ENCODE results near the gene BTNL3.
"Not testable (repeated sequence)": the region's sequence is repeated elsewhere in the genome, so short reads cannot be mapped to it uniquely, and the experiment has no call there.

The BTNL3 gene

GRCh38 chr5:180988592-180988991 lies at the start of gene BTNL3:
Gene BTNL3, plus strand, starts transcription at chr5:180988846. Its CDS starts 183 bp downstream, at chr5:180989029.
- DNase-seq: no peak

- no peak for DNase-seq
Observed at GRCh38 chr5:180950291-180950949, 38.2 kb upstream of the BTNL3 start.

DNA sequence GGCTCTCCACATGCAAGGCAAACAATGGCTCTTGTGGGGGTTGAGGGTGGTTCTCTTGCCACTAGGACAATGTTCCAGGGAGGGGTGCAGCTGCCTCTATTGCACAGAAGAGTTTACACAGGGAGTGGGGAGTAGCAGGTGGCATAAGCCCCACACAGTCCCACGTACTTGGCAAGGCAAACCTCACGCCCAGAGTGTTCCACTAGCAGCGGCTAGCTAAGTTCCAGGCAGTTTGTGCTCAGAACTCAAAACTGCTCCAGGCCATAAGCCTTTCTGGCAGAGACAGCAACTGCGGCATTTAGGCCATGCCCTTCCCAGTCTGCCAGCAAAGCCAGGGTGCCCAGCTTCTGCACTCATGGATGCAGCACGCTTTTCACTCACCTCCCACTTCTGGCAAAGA lies 29.0 kb upstream of the BTNL3 start:
- no peak for DNase-seq

GRCh38 chr5:180960209-180960608 lies 28.4 kb upstream of the BTNL3 start:
- DNase-seq: no peak

DNA sequence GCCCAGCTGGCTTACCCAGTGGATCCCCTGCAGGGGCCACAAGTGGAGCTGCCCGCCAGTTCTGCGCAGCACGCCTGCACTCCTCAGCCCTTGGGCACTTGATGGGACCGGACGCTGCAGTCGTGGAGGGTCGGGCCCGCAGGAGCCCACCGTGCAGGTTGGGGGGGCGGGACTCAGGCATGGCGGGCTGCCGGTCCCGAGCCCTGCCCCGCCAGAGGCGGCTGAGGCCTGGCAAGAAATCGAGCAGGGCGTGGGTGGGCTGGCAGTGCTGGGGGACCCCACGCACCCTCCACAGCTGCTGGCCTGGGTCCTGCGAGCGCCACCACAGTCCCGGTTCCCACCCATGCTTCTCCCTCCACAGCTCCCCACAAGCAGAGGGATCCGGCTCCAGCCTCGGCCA lies 19.2 kb upstream of the BTNL3 start:
- no peak for DNase-seq

DNA sequence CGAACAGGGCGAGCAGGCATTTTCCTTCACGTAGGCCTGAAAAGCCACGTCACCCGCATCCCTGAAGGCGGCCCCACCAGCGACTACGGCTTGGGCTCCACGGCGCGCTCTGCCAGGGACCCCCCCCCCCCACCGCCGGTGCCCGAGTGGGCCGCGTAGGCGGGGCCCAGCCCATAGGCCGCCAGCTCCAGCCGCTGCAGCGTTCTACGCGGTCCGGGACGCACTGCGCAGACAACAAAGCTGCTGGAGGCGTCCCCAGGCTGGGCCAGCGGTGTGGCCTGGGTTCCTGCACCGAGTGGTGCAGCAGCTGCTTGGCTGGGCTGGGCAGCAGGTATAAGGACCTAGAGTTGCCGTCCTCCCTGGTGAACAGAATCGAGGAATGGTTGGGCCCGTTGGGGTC lies 18.3 kb upstream of the BTNL3 start:
- no peak for DNase-seq

GRCh38 chr5:180970875-180971274 lies 17.8 kb upstream of the BTNL3 start:
- no peak for DNase-seq

- no peak for DNase-seq
Observed at GRCh38 chr5:180974612-180975315, 13.9 kb upstream of the BTNL3 start.

- no peak for DNase-seq
Observed at GRCh38 chr5:180975338-180975737, 13.3 kb upstream of the BTNL3 start.

DNA sequence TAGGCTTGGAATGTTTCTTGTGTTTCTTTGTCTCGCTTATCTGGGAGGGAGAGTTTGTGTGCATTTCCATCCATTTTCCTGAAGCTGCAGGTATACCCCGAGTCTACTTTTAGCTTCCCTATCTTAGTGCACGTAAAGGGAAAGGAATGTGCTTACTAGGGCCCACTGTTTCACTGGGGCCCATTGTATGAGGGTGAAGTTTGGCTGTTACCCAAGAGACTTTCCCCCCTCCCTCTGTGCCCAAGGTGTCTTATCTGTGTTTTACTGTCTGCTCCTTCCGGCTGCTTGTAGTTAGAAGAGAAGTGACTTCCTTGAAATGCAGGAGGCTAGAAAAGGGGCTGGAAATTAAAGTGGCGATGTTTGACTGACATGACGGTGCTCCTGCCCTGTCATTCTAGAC lies 12.1 kb upstream of the BTNL3 start:
- no peak for DNase-seq

- DNase-seq: no peak
Observed at GRCh38 chr5:180977852-180978251, 10.8 kb upstream of the BTNL3 start.

DNA sequence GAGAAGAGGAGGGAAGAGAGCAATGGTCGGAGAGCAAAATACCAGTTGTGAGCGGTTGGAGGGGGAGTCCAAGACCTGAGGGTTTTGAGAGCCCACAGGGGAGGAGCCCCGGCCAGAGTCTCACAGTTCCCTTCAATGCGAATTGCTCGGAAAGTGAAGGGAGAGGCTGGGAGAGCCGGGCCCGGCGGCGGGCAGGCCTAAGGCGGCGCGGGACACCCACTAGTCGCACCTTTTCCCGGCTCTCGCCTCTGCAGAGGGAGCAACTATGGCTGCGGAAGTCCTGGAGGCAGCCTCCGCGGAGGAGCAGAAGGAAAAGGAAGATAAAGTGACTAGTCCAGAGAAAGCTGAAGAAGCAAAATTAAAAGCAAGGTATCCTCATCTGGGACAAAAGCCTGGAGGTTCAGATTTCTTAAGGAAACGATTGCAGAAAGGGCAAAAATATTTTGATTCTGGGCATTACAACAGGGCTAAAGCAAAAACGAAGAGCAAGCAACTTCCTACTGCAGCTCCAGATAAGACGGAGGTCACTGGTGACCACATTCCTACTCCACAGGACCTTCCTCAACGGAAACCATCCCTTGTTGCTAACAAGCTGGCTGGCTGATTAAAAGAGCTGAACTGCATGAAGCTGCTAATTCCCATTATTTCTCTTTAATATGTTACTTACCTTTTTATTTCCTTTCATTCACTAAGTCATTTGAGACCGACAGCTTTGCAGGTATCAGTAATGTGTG lies 6.5 kb upstream of the BTNL3 start:
- DNase-seq: no peak

GRCh38 chr5:180988016-180988415 lies 630 bp upstream of the BTNL3 start:
- DNase-seq: no peak

GRCh38 chr5:180990086-180990881 lies 1.6 kb downstream of the BTNL3 start:
- no peak for DNase-seq

- no peak for DNase-seq
Observed at GRCh38 chr5:180990882-180991242, 2.2 kb downstream of the BTNL3 start.

DNA sequence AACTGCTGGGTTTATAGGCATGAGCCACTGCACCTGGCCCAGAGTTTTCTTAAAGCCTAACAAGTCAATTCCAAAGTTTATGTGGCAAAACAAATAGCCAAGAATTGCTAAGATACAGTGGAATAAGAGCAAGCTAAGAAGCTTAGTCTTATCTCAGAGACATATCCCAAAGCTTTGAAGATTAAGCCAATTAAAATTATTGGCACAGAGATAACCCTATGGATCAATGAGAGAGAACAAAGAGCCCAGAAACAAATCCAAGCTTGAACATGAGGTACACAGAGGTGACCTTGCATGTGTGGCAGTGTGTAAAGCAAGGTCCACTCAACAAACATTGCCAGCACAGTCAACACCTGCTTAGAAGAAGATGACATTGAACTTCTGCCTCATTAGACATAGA lies 13.3 kb downstream of the BTNL3 start:
- no peak for DNase-seq

GRCh38 chr5:181005791-181006190 lies 17.1 kb downstream of the BTNL3 start:
- DNase-seq: no peak

- DNase-seq: no peak
Observed at GRCh38 chr5:181008136-181008535, 19.5 kb downstream of the BTNL3 start.

- DNase-seq: not testable (repeated sequence)
Observed at GRCh38 chr5:181010018-181010417, 21.4 kb downstream of the BTNL3 start.

GRCh38 chr5:181014654-181015053 lies 26.0 kb downstream of the BTNL3 start:
- not testable (repeated sequence) for DNase-seq

- DNase-seq: not testable (repeated sequence)
Observed at GRCh38 chr5:181017448-181017847, 28.8 kb downstream of the BTNL3 start.

DNA sequence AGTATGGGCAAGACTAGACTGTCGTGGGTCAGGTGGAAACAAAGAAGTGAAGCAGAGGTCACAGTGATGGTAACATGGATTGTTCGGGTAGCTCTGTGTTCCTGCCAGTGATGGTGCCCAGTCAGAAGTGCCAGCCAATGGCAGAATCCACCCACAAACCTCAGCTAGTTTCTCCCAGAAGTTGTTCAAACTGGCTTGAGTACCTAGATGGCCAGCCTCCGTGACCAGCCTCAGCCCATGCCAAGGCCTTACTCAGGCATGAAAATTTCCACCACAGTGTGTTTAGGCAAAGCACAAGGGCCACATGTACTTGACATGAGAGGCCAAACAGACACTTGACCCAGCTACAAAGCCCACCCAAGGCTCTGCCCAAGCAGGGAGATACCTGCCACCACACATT lies 32.0 kb downstream of the BTNL3 start:
- DNase-seq: no peak

All from nucleus accumbens (tissue), 56 donors.